Colon (tissue), 2 donors: Measurements from ENCODE around the gene NCOA1.

Experiments
- FAIRE-seq: peaks from 2 replicates; lab custom pipeline; 2012; peaks lifted over from hg19 to GRCh38; lab: Jason Lieb, UNC
- donor health status: control.
- donor health status: control.

NCOA1 gene

DNA sequence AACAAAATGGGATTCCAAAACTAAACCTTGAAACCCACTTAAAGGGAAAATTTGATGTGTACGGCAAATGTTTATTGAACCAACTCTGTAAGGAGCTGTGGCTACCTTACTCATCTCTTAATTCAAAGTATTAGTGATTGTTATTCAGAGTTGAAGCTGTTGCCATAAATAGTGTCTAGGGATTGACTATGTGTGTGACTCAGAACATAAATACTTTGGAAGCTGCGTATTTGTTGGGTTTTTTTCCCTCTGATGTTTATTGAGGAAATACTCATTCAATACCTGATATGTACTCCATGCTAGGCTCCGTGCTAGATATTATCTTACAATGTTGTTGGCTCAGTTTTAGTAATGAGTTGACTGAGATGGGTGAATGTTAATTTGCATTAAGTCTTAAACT, 211.7 kb downstream of the NCOA1 start:
- no peak for FAIRE-seq

DNA sequence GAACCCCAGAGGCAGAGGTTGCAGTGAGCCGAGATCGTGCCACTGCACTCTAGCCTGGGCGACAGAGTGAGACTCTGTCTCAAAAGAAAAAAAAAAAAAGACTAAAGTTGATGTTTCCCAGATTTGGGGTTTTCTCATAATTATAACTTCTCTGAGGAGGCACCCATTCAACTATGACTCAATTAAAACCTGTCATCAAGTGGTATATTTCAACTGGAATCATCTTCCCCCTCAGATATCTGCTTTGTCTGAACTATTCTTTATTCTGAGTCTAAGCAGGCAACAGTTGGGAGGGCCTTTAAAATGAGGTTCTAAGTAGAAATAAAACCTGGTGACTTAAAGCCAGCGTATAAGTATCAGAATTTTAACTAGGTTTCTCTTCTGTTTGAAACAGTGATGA, 213.6 kb downstream of the NCOA1 start:
- no peak for FAIRE-seq

GRCh38 chr2:24707143-24707542, 216.1 kb downstream of the NCOA1 start:
- FAIRE-seq = no peak

DNA sequence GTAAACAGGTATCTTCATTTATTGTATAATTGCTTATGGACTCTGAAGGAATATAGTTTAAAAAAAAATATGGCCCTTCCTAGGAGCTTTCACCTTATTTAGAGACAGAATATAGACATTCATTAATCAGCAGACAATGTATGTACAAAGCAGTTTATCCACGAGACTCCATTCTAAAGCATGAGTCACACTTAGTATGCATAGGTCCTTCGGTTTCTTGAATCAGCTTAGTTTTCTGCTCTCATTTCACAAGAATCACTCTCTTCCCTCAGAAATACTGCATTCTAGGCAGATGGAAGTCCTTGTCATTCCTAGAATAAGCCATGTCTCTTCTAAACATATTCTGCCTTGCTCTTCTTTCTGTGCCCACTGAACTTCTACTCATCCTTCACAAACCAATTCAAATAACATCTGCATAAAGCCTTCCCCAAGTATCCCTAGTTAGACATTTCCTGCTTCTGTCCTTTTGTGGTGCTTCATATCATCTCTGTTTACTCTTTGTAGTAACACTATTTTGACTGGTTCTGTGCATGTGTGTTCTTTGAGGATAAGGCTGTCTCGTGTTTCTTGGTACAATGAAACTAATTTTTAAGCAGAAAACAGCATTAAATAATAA, 217.6 kb downstream of the NCOA1 start:
- no peak for FAIRE-seq

- no peak for FAIRE-seq
These were observed 219.8 kb downstream of the NCOA1 start for GRCh38 chr2:24710806-24711205.

DNA sequence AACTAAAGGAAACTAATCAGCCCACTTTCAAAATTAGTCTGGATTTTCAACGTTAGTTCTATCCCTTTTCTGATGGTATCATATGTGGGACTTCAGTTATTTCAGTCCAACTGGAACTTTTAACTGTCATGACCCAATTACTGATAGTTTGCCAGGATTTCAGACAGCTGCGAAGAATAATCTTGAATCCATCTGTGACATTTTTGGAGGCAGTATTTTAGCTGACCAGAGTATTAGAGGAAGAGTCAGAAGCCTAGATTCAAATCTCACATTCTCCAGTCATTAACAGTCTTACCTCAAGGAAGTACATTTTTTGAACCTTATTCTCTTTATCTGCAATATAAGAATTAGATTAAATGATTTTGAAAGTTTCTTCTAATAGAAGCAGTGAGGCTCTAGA, 220.8 kb downstream of the NCOA1 start:
- no peak for FAIRE-seq

DNA sequence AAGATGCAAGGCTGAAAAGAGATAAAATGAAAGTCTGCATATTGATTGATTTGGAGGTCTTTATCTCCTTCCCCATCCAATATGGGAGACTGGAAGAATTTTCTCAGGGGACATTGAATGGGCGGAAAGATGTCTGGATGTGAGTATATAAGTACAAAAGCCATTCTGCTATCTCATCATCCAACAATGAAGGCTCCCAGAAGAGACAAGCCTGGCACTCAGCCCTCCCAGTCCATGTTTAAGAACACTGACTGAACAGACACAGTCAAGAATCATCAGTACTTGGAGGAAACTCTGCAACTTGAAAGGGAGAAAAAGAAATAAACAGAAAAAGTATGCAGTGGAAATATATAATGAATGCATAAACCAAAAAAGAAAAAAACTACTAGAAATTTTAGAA, 221.2 kb downstream of the NCOA1 start:
- FAIRE-seq = no peak

DNA sequence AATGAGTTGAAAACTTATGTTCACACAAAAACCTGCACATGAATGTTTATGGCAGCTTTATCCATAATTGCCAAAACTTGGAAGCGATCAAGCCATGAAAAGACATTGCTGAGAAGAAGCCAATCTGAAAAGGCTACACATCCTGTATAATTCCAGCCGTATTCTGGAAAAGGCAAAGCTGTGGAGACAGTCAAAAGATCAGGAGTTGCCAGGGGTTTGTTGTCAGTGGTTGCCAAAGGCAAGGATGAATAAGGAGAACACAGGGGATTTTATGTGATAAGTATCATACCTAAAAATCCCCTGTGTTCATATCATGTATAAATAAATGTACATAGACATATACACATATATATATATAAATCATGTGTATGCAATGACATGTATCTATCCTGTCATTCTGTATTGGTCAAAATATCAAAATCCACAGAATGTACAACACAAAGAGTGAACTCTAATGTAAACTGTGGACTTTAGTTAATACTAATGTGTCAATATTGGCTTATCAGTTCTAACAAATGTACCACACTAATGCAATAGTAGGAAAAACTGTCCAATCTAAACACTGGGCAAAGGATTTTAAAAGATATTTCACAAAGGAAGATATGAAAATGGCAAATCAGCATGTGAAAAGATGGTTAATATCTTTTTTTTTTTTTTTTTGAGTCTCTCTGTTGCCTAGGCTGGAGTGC, 226.4 kb downstream of the NCOA1 start:
- no peak for FAIRE-seq

DNA sequence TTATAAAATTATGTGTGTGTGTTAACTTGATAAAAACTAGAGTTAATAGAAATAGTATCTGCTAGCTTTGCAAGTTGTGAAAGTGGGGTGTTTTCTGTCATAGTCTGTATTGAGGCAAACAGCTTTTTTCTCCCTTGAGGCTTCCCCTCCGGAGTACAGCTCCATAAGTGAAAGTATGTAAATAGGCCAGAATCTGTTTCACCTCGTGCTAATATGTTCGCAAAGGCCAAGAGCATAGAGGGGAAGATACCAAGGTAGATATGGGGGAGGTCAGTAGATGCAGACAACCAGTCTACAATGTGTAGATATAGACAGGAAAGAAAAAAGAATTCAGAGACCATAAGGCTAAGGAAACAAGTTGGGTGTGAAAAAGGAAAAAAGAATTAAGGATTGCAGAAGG, 229.3 kb downstream of the NCOA1 start:
- no peak for FAIRE-seq

GRCh38 chr2:24721470-24721869, 230.4 kb downstream of the NCOA1 start:
- no peak for FAIRE-seq

- FAIRE-seq = no peak
These were observed 231.2 kb downstream of the NCOA1 start for GRCh38 chr2:24722141-24722790.

GRCh38 chr2:24723191-24723590, 232.1 kb downstream of the NCOA1 start:
- FAIRE-seq = no peak

GRCh38 chr2:24723665-24724064, 232.6 kb downstream of the NCOA1 start:
- FAIRE-seq = no peak

DNA sequence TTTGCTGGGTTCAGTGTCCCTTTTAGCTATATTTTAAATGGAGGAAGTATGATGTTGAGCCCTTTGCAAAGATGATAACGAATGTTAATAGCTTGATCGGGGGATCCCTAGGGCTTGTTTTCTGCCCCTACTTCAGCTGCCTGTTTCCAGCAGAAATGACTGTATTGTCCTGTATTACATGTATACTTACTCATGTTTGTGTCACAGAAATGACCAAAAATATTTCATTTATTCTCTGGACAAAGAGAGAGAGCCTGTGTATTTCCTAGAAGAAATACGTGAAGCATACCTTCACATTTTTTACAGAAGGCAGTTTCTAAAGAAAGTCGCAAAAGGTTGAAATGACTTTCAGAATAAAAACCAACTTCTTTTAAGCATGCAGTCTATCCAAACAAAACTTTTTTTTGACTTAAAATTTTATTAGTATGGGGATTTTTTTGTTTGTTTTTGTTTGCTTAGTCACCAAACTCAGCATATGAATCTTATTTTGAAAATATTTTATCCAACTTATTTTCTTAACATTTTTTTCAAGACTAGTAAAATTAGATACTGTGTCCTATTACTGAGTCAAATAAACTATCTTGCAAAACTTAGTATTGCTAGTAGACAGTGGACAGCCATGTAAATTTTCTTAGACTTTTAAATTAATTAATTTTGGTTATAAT, 233.2 kb downstream of the NCOA1 start:
- peak; percentile 10 for FAIRE-seq

- FAIRE-seq = no peak
These were observed 234.9 kb downstream of the NCOA1 start for GRCh38 chr2:24725956-24726355.

- FAIRE-seq = no peak
These were observed 239.4 kb downstream of the NCOA1 start for GRCh38 chr2:24730481-24730880.

DNA sequence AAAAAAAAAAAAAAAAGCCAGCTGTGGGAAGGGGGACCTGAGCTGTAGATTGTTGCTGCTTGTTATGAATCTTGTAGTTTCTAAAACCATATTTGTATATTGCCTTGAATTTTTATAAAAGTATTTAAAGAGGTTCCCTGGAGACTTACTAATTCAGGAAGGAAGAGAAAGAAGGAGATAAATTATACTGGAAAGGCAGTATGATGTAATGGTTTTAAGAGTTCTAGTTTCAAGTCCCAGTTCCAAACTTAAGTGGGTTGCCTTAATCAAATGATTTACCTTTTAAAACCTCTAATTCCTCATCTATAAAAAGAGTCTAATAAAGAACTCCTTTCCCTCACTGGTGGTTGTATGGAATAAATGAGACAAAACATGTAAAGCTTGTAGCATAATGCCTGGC, 240.0 kb downstream of the NCOA1 start:
- no peak for FAIRE-seq

DNA sequence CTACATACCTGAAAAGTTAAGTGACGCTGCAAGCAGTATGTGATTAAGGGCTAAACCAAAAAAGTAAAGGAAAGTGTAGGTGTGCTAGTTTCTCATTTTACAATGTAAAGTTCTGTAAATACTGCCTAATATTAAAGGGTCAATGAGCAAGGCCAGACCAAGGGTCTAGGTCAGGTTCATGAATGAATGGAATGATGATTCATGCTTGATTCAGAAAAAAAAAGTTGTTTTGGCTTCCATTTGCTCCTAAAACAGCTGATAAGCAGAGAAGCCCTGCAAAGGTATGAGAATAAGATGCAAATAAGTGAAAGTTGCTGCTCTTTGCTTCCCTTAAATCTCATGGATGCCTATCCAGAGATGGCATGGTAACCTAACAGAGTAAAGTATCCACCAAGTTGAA, 240.9 kb downstream of the NCOA1 start:
- no peak for FAIRE-seq

DNA sequence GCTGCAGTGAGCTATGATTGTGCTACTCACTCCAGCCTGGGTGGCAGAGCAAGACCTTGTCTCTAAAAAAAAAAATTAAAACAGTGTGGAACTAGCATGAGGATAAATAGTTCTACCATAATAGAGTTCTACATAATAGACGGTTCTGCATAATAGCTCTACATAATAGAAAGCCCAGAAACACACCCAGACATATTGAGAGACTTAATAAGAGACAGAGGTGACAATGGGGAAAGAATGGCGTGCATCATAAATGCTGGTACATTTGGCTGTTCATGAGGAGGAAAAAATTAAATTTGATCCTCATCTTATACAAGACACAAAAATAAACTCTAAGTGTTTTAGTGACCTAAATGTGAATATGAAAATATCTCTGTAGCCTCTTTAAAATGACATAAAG, 243.7 kb downstream of the NCOA1 start:
- no peak for FAIRE-seq

GRCh38 chr2:24739354-24740025, 248.4 kb downstream of the NCOA1 start:
- FAIRE-seq = no peak

- no peak for FAIRE-seq
These were observed 249.1 kb downstream of the NCOA1 start for GRCh38 chr2:24740142-24740541.

GRCh38 chr2:24742730-24743129, 251.7 kb downstream of the NCOA1 start:
- no peak for FAIRE-seq

DNA sequence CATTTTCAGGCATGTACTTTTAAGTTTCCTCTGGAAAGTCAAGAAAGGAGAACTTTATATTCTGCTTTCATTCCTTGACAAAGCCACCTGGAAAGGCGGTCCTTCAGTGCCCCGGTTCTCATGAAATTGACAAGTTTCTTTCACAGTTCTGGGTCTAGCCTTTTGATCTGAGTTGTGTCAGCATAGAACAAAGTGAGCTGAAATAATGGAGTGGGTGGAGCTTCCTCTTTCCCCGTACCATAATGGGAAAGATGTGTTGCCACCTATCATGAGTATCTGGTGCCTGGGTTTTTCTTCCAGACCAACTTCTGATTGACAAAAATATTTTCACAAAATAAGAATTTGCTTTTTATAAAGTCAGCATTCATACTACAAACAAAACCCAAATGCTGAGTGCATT, 252.9 kb downstream of the NCOA1 start:
- no peak for FAIRE-seq
